SJCRH30 (cell line): ENCODE measurements around the gene IFIT5. TPM values are rescaled to one million over a fixed set of nuclear protein-coding genes. Genes with fewer than 3 reads are reported as not detected.

ENCODE experiments used
- DNase-seq, 2 experiments: peaks; one replicate each; pipeline ENCODE4 v3.0.0-alpha.2; 2015 to 2020
- H3K27ac ChIP-seq: fragments of 250-450 bp; sonication (Bioruptor Pico); 2 replicates; pipeline ENCODE4 v1.5.1; 2020; ENCODE audit warnings: mild to moderate bottlenecking, moderate library complexity
- H3K27me3 ChIP-seq: fragments of 250-450 bp; sonication (Bioruptor Pico); 2 replicates; pipeline ENCODE4 v1.5.1; 2020; ENCODE audit warnings: mild to moderate bottlenecking, moderate library complexity
- H3K36me3 ChIP-seq: fragments of 250-450 bp; sonication (Bioruptor Pico); 2 replicates; pipeline ENCODE4 v1.5.1; 2020; ENCODE audit warnings: mild to moderate bottlenecking, moderate library complexity
- H3K4me1 ChIP-seq: fragments of 250-450 bp; sonication (Bioruptor Pico); 2 replicates; pipeline ENCODE4 v1.5.1; 2020; ENCODE audit warnings: mild to moderate bottlenecking, moderate library complexity
- H3K4me3 ChIP-seq: fragments of 250-450 bp; sonication (Bioruptor Pico); 2 replicates; pipeline ENCODE4 v1.5.1; 2020; ENCODE audit warnings: mild to moderate bottlenecking, moderate library complexity
- H3K9me3 ChIP-seq: fragments of 250-450 bp; sonication (Bioruptor Pico); replicated peaks from 2 replicates; pipeline ENCODE4 v1.5.1; 2020; ENCODE audit warnings: mild to moderate bottlenecking, moderate library complexity
- total RNA-seq: library from RNA; depleted of rRNA; stranded (reverse); fragments of >200 nt; shearing (Covaris generic); gene quantifications from 2 replicates; pipeline ENCODE4 v1.2.3, GENCODE V29; 2014; rRNA removed

The IFIT5 gene
- 7.1 and 8.1 TPM in 2 replicates for total RNA-seq

DNA sequence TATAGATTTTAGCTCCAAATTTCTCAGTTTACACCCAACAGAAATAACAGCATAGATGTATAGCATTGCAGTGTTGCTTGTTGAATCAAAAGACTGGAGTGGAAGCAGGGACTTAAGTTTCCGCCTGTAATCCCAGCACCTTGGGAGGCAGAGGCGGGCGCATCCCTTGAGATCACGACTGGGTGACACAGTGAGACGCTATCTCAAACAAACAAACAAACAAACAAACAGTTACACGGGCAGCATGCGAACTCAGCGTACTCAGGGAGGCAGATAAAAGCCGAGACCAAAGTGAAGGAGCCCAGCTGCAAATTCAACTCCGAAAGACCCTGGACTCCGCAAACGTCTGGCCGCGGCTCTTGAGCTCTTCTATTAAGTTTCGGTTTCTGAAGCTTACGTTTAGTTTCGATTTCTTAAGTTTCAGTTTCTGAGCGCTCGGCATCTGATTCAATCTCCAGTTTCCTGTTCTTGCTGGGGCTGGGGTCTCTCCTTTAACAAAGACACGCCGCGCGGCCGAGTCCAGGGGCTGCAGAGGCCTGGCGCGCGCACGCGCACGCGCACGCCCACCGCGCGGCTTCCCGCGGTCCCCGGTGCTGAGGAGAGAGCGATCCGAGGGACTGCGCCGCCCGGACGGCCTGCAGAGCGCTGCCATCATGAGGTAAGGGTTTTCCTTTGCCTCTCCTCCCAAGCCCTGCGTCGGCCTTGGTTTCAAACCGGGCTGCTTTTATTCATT lies at the start of gene IFIT5:
TSS of gene IFIT5 (plus strand) at position 423 of the 733 bp plus-strand sequence. CDS start at position 654, 231 bp downstream.
- peak within 1 kb of the TSS; percentile 76 for H3K4me3 ChIP-seq
- H3K27ac ChIP-seq: peak within 1 kb of the TSS; percentile 62
- no peaks in the 10 kb centered on the region for H3K9me3 ChIP-seq
- H3K36me3 ChIP-seq: no peaks in the 10 kb centered on the region
- H3K4me1 ChIP-seq: no peaks in the 10 kb centered on the region; the same call in 1 of the 2 replicates
- peak; percentile 67 to 75 for DNase-seq
- no peaks in the 10 kb centered on the region for H3K27me3 ChIP-seq

GRCh38 chr10:89367529-89367928 lies 46.8 kb upstream of the IFIT5 start:
- Histone ChIP-seq H3K36me3 (no peaks in the 10 kb centered on the region), H3K27ac (no peak overlapping the region), H3K9me3 (no peaks in the 10 kb centered on the region), H3K4me1 (no peaks in the 10 kb centered on the region), H3K27me3 (no peaks in the 10 kb centered on the region), H3K4me3 (no peak overlapping the region)
- no peak for DNase-seq

DNA sequence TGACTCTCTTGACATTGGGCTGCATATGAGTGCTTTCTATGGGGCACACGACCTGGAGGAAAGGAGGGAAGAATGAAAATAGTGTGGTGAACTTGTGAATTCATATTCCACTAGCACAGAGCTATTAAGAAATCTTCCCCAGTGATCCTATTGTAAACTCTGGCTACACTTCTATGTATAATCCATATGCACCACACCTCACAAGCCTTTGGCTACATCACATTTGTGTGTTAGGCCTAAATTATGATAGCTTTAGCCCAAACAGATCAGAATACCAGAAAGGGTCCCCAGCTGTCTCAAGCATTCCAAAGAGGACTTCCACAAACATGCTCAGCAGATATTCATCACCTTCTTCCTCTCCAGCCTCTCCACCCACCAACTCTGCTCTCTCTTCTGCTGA lies 46.2 kb upstream of the IFIT5 start:
- Histone ChIP-seq H3K36me3 (no peaks in the 10 kb centered on the region), H3K27me3 (no peaks in the 10 kb centered on the region), H3K4me1 (no peaks in the 10 kb centered on the region), H3K9me3 (no peaks in the 10 kb centered on the region), H3K4me3 (no peak overlapping the region), H3K27ac (no peak overlapping the region)
- no peak for DNase-seq

GRCh38 chr10:89369156-89370105 lies 44.9 kb upstream of the IFIT5 start:
- no peak overlapping the region for H3K4me3 ChIP-seq
- no peaks in the 10 kb centered on the region for H3K9me3 ChIP-seq
- no peaks in the 10 kb centered on the region for H3K36me3 ChIP-seq
- peak in 1 of 2 experiments; percentile 9 for DNase-seq
- H3K27me3 ChIP-seq: no peaks in the 10 kb centered on the region
- no peak overlapping the region for H3K27ac ChIP-seq
- no peaks in the 10 kb centered on the region for H3K4me1 ChIP-seq

DNA sequence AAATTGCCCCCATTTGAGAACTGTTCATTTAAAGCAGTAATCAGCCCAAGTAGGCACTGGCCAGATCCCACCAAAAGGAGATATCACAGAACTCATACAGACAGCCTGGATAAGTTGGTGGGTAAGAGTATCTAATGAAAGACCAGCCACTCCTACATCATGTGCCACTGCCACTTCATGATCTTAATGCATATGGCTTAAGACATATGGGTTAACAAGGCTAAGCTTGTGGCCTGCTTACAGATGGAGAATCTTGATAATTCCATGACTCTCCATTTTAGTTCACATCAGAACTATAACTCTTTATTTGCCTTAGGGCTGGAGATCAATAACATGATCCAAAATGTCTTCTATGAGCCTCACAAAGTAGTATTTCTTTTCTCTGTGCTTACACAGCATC lies 43.3 kb upstream of the IFIT5 start:
- H3K36me3 ChIP-seq: no peaks in the 10 kb centered on the region
- no peak for DNase-seq
- no peak overlapping the region for H3K27ac ChIP-seq
- H3K4me1 ChIP-seq: no peaks in the 10 kb centered on the region
- H3K4me3 ChIP-seq: no peak overlapping the region
- no peaks in the 10 kb centered on the region for H3K9me3 ChIP-seq
- no peaks in the 10 kb centered on the region for H3K27me3 ChIP-seq

DNA sequence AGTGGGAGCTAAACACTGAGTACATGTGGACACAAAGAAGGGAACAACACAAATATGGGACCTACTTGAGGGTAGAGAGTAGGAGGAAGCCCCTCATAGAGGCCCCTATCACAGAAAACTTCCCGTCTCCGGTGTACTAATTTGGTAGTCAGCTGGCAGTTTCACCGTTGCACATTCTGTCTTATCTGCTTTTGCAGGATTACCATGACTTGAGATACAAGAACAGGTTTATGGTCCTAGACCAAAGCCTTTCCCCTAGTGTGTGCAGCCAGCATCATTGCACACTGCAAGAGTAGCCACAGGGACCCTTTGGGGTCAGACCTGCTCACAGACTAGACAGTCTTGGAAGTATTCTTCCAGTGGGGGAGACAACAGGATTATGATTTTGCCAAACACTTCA lies 42.4 kb upstream of the IFIT5 start:
- Histone ChIP-seq H3K9me3 (no peaks in the 10 kb centered on the region), H3K4me3 (no peak overlapping the region), H3K27ac (no peak overlapping the region), H3K36me3 (no peaks in the 10 kb centered on the region), H3K4me1 (no peaks in the 10 kb centered on the region), H3K27me3 (no peaks in the 10 kb centered on the region)
- no peak for DNase-seq

- DNase-seq: peak in 1 of 2 experiments; percentile 9
- no peaks in the 10 kb centered on the region for H3K9me3 ChIP-seq
- no peaks in the 10 kb centered on the region for H3K36me3 ChIP-seq
- no peaks in the 10 kb centered on the region for H3K27me3 ChIP-seq
- H3K4me3 ChIP-seq: no peak overlapping the region
- H3K27ac ChIP-seq: no peak overlapping the region
- H3K4me1 ChIP-seq: no peaks in the 10 kb centered on the region
These were observed 40.3 kb upstream of the IFIT5 start for GRCh38 chr10:89373916-89374711.

DNA sequence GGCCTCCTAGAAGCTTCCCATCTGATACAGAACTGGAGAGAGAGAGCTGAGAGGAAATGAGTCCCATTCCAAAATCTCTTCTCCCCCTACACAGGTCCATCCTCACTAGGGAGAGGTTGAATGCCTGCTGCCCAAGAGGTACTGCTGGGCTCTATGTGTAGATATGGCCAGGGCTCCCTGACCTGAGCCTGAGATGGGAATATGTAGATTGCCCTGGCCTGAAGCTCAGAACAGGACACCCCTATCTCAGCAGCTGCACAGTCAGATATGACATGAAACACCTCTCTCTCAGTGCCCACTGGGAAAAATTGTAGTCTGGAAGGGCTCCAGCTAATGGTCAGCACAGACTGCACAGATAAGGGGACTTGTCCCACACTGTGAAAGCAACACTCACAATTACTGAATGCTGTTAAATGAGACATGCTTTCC lies 39.6 kb upstream of the IFIT5 start:
- Histone ChIP-seq H3K36me3 (no peaks in the 10 kb centered on the region), H3K27me3 (no peaks in the 10 kb centered on the region)

GRCh38 chr10:89377705-89378637 lies 36.4 kb upstream of the IFIT5 start, which contains the start of gene IFIT1B:
IFIT1B (plus strand) TSS chr10:89378056; CDS start chr10:89378136, 80 bp downstream.
- H3K36me3 ChIP-seq: no peaks in the 10 kb centered on the region
- no peak within 1 kb of the TSS for H3K4me3 ChIP-seq
- no peaks in the 10 kb centered on the region for H3K9me3 ChIP-seq
- DNase-seq: no peak
- H3K4me1 ChIP-seq: no peaks in the 10 kb centered on the region
- no peaks in the 10 kb centered on the region for H3K27me3 ChIP-seq
- H3K27ac ChIP-seq: no peak within 1 kb of the TSS

More for the DNA sequence above, 39.6 kb upstream of the IFIT5 start:
- H3K4me3 ChIP-seq: no peak overlapping the region
- H3K9me3 ChIP-seq: no peaks in the 10 kb centered on the region
- H3K4me1 ChIP-seq: no peaks in the 10 kb centered on the region
- DNase-seq: peak in 1 of 2 experiments; percentile 6
- H3K27ac ChIP-seq: no peak overlapping the region

DNA sequence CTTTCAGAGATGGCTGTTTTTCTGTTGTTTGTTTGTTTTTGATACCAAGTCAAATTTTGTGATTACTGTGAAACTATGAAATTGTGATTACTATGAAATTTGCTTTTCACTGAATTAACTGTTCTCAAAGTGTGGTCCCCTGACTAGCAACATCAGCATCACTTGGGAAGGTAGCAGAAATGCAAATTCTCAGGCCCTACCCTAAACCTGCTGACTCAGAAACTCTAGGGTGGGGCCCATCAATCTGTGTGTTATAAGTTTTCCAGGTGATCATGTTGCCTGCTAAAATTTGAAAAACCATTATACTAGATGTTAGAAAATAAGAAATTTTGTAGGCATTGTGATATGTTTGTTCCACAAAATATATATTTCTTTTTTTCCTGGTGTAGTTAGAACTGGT lies 35.3 kb upstream of the IFIT5 start:
- no peaks in the 10 kb centered on the region for H3K4me1 ChIP-seq
- no peaks in the 10 kb centered on the region for H3K27me3 ChIP-seq
- H3K9me3 ChIP-seq: no peaks in the 10 kb centered on the region
- H3K27ac ChIP-seq: no peak overlapping the region
- DNase-seq: no peak
- no peaks in the 10 kb centered on the region for H3K36me3 ChIP-seq
- H3K4me3 ChIP-seq: no peak overlapping the region

DNA sequence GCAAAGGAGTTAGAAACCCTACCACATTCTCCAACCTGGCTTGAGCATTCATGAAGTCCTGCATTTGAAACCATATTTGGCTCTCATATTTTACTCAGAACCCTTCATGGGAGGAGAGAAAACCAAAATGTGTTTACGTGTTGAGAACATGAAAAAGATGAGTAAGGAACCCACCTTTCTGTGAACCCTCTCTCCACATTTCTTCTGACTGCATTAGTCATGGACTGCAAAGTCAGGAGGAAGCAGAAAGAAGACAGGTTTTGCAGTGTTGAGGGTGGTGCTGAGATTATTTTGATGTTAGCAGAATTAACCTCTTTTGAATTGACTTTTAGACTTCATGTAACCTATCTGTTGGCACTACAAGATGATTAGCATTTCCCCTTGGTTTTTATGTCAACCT lies 31.6 kb upstream of the IFIT5 start:
- Histone ChIP-seq H3K4me3 (no peak overlapping the region), H3K27me3 (no peaks in the 10 kb centered on the region), H3K9me3 (no peaks in the 10 kb centered on the region), H3K27ac (no peak overlapping the region), H3K36me3 (no peaks in the 10 kb centered on the region), H3K4me1 (no peaks in the 10 kb centered on the region)
- DNase-seq: no peak

DNA sequence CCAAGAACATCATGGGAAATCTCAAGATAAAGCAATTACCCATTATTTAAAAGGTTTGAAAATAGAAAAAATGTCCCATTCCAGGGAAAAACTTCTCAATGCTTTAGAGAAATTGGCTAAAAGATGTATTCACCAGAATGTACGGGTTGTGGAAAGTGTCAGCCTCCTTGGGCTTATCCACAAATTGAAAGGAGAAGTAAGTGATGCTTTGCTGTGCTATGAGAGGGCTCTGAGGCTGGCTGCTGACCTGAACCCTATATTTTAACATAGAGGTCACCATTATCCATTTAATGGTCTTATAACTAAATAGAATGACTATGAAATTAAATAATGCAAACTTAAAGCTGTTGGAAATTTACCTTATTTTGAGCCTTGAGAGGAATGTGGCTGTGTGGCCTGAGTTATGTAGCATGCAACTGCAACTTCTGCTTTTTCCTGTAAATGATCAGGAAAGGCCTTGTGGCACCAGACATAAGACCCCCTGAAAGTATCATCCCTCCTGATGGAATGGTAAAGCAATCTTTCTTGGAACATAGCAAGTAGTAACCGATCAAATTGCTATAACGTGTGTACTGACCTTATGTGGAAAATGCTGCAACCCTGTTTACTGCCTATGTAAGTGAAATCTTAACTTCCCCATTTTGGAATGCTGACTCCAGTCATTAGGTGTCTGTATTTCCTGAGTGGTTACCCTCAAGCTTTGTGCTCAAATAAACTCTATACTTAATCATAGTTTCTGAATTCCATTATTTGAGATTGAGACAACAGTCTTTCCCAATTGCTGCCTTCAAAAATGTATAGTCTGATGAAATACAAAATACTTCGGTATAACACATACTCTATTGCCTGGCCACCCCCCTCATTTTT lies 29.7 kb upstream of the IFIT5 start:
- H3K4me1 ChIP-seq: no peaks in the 10 kb centered on the region
- H3K9me3 ChIP-seq: no peaks in the 10 kb centered on the region
- no peak overlapping the region for H3K27ac ChIP-seq
- no peak for DNase-seq
- H3K36me3 ChIP-seq: no peaks in the 10 kb centered on the region
- no peaks in the 10 kb centered on the region for H3K27me3 ChIP-seq
- H3K4me3 ChIP-seq: no peak overlapping the region

DNA sequence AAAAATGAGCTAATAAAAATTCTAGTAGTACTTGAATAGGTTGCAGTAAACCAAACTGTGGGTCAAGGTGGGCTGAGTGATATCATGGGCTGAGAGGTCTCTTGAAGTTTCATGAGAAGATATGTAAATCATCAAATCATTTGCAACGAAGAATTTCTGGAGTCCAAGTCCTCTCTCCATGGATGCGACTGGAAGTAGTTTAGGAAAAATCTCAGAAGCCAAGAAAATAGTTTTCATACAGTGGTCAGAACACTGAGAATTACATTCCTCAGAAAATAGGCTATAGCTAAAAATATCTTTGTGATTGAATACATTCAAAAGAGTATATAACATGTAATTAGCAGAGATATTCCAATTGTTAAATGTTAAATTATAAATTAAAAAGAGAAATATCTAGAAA lies 25.6 kb upstream of the IFIT5 start:
- Histone ChIP-seq H3K27ac (no peak overlapping the region), H3K27me3 (no peaks in the 10 kb centered on the region), H3K4me1 (no peaks in the 10 kb centered on the region), H3K4me3 (no peak overlapping the region), H3K9me3 (no peaks in the 10 kb centered on the region), H3K36me3 (no peaks in the 10 kb centered on the region)
- DNase-seq: no peak
